Measurements from ENCODE around the gene MACROD2.

GRCh38 chr20:15851576-15852215 lies 1856.4 kb downstream of the MACROD2 start:
- TF ChIP-seq, protein P1, sequence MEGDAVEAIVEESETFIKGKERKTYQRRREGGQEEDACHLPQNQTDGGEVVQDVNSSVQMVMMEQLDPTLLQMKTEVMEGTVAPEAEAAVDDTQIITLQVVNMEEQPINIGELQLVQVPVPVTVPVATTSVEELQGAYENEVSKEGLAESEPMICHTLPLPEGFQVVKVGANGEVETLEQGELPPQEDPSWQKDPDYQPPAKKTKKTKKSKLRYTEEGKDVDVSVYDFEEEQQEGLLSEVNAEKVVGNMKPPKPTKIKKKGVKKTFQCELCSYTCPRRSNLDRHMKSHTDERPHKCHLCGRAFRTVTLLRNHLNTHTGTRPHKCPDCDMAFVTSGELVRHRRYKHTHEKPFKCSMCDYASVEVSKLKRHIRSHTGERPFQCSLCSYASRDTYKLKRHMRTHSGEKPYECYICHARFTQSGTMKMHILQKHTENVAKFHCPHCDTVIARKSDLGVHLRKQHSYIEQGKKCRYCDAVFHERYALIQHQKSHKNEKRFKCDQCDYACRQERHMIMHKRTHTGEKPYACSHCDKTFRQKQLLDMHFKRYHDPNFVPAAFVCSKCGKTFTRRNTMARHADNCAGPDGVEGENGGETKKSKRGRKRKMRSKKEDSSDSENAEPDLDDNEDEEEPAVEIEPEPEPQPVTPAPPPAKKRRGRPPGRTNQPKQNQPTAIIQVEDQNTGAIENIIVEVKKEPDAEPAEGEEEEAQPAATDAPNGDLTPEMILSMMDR (IDR thresholded peaks at IDR 0.05): no peak
- TF ChIP-seq POLR2A (IDR thresholded peaks at IDR 0.05): no peak
